Ureter (tissue), 1 donor: ENCODE results near the gene HRK. TPM values are rescaled to one million over a fixed set of nuclear protein-coding genes. Genes with fewer than 3 reads are reported as not detected.

Experiments
- DNase-seq: peaks from one replicate; pipeline ENCODE4 v3.0.0-alpha.2; 2020; ENCODE audit warnings: low spot score
- total RNA-seq: library from RNA; stranded (reverse); gene quantifications from one replicate; pipeline ENCODE4 v1.2.4, GENCODE V29; 2023
- donor health status: DM: yes; HTN: yes; CAD: no.

HRK gene
- total RNA-seq, 1 donor from 2014 or later, result 0.16 TPM

DNA sequence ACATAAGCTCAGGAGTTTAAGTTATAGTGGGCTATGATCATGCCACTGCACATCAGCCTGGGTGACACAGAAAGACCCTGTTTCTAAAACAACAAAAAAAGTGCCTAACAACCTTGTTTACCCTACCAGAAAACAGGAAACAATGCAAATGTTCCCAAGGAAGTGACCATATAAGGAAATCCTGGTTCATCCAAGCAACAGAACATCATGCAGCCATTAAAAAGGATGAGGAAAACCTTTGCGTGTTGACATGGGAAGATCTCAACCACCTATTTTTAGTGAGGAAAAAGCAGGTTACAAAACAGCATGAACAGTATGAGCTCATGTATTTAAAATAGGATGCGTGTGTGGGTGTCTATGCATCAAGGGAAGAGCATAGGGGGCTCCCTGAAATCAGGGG lies 13.7 kb downstream of the HRK start:
- no peak for DNase-seq

DNA sequence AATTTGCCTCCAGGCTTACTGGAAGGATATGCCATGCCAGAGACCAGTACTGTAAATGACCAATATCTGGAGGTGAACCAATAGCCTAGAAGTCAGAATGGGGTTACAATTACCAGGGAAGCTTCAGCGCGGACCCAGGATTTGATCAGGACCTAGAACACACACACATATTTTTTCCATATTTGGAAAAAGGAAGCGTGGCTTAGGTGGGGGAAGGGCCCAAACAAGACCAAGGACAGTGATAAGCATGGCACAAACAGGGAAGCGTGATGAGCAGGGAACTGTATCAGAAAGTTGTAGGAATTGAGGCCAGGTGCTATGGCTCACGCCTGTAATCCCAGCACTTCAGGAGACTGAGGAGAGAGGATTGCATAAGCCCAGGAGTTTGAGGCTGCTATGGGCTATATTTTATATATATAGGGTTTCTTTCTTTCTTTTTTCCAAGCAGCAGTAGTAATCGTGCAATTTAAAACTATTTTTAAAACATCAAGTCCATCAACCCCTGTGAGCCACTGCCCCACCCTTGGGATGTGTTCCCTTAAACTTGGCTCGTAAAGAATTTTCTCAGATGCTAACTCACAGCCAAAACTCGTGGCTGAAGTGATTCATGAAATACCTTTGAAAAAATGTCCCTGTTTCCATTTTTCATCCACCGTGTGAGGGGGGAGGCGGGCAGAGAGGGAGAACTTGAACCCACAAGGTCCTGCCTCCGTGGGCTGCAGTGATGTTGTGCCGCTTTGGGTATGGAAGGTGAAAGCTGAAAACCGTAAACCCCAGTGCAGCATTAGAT lies 16.7 kb downstream of the HRK start:
- no peak for DNase-seq

DNA sequence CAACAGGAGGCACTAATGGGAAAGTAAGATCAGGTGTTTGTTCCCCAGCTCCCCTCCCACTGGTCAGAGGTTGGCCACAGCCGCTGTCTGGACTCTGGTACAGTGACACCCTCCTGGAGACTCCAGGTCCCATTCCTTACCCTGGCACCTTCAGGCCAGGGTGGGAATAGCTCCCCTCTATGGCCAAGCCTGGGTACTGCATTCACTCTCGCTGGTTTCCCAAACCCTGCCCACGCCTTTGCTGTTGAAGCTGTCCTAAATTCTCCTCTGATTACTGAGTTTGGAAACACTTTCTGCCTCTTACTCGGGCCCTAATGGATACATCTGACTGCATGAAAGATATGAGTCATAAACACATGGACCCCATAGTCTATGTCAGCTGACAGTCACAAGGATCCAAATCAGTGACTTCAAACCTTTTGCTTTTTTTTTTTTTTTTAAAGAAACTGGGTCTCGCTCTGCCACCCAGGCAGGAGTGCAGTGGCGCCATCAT lies 17.9 kb downstream of the HRK start:
- DNase-seq, result no peak

DNA sequence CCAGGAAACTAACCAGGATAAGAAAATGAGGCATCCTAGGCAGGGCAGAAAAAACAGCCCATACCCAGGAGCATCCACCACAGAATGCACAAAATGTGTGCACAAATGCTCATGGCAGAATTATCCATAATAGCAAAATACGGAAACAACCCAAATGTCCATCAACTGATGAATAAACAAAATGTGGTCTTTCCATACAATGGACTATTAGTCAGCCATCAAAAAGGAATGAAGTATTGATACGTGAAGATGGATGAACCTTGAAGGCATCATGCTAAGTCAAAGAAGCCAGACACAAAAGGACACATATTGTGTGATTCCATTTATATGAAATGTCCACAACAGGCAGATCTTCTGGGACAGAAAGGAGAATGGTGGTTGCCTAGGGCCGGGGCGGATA lies 19.1 kb downstream of the HRK start:
- DNase-seq, result no peak

DNA sequence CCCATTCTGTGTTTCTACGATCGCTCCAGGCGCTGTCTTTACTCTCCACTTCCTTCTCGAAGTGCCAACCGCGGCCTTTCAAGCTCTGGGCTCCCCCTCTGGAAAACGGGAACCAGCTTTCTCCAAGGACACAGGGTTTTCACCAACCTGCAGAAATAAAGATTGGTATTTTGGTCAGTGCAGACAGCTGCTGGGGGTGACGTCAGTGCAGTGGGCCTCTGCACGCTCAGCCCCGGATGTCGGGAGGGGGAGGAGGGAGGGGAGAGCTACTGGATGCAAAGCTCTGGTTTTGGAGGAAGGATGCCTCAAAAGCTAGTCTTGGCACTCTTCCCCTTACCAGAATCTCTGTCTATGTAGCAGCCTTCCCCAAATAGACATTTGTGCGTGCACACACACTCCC lies 19.9 kb downstream of the HRK start:
- no peak for DNase-seq

DNA sequence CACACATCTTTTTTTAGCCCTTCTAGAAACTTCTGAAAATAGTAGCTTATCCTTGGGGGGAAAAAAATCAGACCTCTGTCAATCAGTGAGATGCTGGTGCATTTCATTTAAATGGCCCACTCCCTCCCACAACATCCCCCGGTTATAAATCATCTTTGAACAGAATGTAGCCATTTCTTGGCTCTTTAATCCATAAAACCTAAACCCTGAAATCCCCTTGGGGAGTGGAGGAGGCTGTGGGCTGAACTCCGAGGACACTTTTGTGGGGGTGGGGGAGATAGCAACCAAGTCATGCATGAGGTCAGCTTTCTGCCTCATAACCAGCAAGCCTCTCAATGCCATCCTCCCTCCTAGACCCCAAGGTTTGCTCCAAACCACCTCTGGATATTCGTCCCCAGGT lies 21.0 kb downstream of the HRK start:
- no peak for DNase-seq

DNA sequence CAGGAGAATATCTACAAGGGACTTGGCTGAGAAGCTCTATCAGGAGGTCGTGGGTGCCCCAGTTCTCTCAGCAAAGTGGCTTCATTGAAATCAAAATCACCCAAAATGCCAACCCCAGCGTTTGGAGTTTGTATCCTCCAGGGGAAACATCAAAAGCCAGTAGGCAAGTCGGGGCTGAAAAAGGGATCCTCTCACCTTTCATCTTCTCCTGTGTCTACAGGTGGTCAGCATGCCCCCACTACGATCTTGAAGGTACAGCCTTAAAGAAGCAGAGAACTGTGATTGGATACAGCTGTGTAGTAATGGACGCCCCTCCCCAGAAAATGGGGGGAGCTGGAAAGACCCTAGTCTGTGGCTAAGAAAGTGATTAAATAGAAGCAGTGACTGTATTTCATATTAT lies 22.2 kb downstream of the HRK start:
- no peak for DNase-seq

DNA sequence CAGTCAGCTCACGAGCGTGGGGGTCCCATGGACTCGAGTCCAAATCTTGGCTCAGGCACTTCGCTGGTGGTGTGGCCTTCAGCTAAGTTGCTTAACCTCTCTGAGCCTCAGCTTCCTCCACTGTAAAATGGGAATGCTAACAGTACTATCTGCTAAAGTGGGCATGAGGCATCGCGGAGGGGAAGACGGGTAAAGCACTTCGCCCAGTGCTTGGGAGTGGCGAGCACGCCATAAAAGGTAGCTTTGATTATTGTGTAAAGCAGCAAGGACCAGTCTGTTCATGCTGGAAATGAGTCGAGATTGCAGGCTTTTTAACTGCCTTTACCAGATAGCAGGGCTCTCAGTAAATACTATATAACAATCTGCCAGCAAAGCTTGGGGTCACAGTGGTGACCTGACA lies 24.5 kb downstream of the HRK start:
- no peak for DNase-seq

DNA sequence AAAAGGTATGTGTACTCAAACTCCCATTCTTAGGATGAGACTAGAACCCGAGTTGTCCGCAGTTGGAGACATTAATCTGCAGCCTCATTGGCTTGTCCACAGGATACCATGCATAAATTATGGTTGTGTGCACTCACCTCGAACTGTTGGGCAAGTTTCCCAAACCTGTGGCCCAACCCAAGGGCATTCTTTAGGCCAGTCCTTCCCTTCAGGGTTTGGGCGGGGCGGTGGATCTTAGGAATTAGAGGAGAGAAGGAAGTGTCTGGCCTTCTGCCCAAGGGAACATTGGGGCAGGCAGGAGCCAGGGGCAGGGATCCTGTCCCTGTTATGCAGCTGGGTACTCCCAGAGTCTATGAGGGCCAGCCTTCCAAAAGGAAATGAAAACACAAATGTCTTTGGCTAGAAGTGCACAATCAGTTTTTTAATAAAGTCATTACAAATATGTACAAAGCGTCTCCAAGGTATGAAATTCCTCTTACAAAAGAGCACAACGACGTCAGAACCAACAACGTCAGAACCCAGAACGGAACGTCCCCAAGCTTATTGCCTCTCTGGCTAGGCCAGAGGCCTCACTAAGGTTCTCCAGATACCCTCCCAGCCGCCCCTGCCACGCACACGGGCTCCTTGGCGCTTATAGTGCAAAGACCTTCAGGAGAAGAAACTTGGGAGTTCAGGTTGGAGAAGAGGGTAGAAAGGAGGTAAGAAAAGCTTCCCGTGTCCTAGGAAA lies 25.3 kb downstream of the HRK start:
- no peak for DNase-seq

DNA sequence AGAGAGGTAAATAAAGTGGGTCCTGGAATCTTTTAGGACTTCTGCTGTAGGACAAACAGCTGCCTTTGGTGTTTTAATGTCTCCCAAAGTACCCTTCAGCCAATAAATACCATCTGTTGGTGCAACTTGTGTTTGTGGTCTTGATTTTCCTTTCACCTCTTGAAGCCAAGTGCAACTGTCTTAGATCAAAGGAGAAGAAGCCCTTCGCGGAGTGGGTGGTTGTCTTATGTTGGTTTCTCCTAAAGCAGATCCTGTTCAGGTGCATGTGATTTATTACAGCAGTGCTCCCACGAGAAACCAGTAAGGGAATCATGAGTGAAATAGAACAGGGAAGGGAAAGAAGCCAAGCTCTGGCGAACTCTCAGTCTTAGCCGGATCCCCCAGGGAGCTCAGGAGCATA lies 27.7 kb downstream of the HRK start:
- DNase-seq, result no peak

DNA sequence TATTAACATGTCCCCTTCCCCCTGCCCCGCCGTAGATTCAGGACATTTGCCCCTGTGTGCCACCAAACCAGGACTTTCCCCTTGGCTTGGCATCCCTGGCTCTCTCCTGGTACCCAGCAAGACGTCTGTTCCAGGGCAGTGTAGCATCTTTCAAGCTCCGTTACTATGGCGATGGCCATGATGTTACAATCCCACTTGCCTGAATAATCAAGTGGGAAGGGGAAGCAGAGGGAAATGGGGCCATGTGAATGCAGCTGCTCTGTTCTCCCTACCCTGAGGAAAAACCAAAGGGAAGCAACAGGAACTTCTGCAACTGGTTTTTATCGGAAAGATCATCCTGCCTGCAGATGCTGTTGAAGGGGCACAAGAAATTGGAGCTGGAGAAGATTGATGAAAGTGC lies 28.9 kb downstream of the HRK start:
- DNase-seq, result no peak

DNA sequence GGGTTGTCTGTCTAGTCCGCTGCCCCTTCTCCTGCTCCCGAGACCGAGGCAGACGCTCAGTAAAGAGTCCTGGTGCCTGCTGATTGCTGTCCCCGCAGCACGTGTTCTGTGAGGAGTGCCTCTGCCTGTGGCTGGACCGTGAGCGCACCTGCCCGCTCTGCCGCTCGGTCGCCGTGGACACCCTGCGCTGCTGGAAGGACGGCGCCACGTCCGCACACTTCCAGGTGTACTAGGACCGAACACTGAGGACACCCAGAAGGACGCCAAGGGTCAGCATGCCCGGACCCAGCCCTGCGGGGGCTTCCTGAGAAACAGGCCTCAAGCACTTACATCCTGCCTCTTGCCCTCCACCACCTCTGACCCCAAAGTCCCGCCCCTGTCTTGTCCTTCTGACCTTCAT lies 32.0 kb downstream of the HRK start:
- DNase-seq, result no peak

DNA sequence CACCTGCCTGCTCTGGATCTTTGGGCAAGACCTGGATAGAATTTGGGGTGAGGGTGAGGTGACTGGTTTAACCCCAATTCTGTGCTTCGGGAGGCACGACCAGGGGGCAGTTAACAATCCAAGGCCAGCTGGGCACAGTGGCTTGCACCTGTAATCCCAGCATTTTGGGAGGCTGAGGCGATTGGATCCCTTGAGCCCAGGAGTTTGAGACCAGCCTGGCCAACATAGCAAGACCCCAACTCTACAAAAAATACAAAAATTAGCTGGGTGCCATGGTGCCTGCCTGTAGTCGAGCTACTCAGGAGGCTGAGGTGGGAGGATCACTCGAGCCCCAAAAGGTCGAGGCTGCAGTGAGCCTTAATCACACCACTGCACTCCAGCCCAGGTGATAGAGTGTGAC lies 38.2 kb downstream of the HRK start:
- DNase-seq, result no peak

DNA sequence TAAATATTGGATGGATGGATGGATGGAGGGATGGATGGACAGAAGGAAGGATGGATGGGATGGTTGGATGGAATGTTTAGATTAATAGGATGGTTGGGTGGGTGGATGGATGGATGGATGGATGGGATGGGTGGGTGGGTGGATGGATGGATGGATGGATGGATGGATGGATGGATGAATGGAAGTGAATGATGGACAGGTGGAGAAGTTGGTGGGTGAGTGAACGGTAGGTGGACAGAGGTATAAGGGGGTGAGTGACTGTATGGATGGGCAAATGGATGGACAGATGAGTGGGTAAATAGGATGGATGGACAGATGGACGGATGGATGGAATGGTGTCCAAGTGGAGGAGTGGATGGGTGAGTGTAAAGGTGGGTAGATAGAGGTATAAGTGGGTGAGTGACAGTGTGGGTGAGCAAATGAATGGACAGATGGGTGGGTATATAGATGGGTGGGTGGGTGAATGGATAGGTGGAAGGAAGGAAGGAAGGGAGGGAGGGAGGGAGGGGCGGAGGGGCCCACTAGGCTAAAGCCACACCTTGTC lies 41.9 kb downstream of the HRK start:
- no peak for DNase-seq

DNA sequence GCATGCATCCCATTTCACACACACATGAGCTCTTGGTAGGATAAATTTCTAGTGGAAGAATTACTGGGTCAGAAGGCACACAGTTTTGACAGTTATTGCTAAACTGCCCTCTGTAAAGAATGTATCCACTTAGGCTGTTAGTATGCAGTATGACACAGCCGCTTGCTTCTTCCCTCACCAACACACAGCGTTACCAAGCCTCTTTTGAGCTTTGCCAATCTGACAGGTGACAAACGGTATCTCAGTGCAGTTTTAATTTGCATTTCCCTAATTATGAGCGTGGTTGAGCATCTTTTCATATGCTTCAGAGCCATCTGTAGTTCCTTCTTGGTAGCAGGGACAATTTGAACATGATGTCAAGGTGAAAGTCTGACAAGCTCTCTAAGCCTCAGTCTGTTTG lies 42.9 kb downstream of the HRK start:
- no peak for DNase-seq

DNA sequence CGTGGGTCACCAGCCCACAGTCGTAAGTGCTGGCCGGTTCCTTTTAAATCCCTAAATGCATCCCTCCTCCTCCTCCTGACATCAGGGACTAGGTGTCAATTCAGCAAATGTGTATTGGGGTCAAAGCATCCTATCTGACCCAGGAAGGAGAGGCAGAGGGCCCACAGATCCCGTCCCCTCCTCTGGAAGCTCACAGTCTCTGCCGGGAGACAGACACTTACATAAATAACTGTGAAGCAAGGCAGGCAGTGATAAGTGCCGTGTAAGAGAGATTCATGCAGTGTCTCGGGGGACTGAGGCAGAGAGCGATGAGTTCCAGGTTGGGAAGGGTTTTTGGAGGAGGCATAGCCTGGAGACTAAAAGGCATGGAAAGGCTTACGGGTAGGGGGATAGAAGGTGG lies 44.1 kb downstream of the HRK start:
- no peak for DNase-seq

DNA sequence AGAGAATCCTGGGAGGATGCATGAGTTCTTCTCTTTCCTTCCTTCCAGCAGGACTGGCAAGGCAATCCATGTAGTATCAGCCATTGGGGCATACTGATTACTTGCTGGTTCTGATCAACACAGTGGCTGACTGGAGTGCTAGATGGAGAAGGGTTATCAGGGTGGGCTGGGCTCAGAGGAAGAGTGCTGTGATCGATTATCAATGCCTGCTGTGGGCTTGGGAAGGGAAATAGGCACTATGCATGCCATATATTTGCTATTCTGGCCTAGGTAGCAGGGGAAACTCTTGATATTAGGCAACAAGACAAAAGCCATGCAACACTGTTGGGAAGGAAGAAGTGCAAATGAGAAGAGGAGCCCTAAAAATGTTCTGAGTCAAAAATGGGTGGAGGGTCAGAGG lies 45.8 kb downstream of the HRK start:
- DNase-seq, result no peak

DNA sequence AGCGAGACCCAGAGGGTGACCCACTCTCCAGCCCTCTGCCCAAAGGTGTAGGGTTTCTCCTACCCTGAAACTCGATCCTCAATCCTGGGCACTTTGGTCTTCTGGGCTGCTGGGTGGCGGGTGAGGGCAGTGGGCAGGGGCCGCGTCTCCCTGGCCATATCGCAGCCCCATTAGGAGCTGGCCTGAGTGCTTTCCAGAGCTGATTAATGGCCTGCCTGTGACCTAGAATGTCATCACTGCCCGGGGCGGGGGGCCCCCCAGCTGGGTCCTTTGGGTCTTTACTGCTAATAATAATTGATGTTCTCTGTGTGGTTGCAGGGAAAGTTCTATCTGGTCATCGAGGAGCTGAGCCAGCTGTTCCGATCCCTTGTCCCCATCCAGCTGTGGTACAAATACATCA lies 47.8 kb downstream of the HRK start:
- DNase-seq, result no peak

DNA sequence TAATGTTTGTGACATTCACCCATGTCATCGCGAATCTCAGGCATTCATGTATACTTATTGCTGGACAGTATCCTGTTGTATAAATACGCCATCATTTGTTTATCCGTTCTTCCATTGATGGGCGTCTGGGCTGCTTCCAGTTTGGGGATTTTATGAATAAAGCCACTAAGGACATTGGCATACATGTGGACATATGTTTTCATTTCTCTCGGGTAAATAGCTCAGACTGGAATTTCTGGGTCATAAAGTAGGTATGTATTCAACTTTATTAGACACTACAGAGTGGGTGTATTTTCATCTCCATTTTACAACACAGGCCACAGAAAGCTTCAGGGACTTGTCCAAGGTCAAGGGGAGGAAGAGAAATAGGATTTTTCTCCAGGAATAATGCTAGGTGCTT lies 48.9 kb downstream of the HRK start:
- DNase-seq, result no peak

DNA sequence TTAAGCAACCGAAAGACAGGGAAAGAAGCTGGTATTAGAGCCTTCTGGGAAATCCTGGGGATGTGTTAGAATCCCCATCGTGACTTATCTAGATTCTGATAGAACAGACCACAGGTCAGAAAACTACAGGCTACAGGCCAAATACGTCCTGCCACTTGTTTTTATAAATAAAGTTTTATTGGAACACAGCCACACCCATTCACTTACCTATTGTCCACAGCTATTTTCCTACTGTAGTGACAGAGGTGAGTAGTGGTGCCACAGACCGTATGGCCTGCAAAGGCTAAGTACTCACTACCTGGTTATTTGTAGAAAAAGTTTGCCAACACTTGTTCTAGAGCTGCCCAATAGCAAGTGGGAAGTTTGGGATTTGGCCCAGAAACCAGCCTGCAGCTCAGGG lies 53.8 kb downstream of the HRK start:
- no peak for DNase-seq

DNA sequence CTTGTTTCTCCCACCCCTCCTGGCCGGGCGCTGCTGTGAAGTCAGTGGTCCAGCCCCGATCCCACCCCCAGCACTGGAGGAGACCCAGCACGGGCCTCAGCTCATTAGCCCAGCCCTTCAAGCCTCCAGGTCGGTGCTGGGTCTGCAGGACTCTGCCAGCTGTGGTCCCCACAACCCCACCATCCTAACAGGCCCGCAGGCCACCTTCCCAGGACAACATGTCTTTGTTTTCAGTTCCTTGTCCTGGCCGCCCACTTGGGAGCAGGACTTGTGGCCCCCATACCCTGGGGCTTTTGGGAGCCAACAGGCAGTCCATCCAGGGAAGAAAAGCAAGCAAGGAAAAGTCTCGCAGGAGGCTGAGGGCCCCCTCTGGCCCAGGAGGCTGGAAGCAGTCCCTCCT lies 60.0 kb downstream of the HRK start:
- no peak for DNase-seq

DNA sequence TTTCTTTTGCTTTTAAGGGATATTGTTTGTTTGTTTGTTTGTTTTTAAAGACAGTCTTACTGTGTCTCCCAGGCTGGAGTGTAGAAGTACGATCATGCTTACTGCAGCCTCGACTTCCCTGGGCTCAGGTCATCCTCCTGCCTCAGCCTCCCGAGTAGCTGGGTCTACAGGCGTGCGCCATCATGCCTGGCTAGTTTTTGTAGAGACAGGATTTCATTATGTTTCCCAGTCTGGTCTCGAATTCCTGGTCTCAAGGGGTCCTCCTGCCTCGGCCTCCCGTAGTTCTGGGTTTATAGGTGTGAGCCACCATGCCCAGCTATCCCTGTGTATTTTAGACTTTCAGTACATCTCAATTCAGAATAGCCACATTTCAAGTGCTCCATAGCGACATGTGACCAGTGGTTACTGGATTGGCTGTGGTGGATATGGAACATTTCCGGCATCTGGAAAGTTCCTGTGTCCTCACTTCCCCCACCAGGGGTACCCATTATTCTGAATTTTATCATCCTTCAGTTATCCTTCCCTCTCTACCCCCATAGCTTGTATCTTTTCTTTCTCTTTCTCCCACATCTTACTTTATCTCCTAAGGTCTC lies 61.1 kb downstream of the HRK start:
- DNase-seq, result no peak
